Measurements from ENCODE around the gene RRM2.
"Not testable (repeated sequence)": the region's sequence is repeated elsewhere in the genome, so short reads cannot be mapped to it uniquely, and the experiment has no call there.

The RRM2 gene

DNA sequence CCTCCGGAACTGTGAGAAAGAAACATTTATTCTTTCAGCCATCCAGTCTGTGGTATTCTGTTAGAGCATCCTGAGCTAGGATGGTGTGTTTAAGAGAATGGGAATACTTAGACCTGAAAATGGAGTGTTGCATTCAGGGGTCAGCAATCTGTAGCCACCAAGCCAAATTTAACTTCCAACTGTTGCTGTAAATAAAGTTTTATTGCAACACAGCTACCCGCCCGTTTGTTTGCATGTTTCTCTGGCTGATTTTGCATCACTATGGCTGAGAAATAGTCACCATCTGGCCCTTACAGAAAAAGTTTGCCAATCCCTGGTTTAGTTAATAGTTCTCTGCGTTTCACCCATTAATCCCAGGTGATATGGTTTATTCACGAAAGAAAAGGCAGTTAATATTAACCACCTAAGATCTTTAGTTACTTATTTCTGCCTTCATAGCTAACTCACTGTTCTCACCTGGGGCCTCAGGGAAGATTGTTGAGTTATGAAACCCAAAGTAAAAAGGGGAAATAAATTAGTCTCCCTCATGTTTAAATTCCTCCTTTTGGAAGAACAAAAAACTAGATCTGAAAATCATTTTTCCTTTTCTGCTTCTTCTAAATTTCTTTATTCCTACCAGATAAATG, 32.9 kb upstream of the RRM2 start:
- CTCF ChIA-PET, result no interaction called here
- no peak for TF ChIP-seq HDGF (IDR thresholded peaks at IDR 0.05; ENCODE audit: borderline replicate concordance)
- no peak for TF ChIP-seq PKNOX1 (IDR thresholded peaks at IDR 0.05)
- TF ChIP-seq L3MBTL2 (conservative IDR thresholded peaks at IDR 0.05), result no peak
- TF ChIP-seq ELF4 (IDR thresholded peaks at IDR 0.05), result no peak
- no peak for TF ChIP-seq ARNT (IDR thresholded peaks at IDR 0.05)
- TF ChIP-seq CTBP1 (IDR thresholded peaks at IDR 0.05; ENCODE audit: borderline replicate concordance), result no peak
- no peak for TF ChIP-seq FOXA1 (IDR thresholded peaks at IDR 0.05)
- POLR2A ChIA-PET, result no interaction called here
- DNase-seq (ENCODE audit: extremely low spot score), result no peak

GRCh38 chr2:10091182-10091888, 31.2 kb upstream of the RRM2 start:
- TF ChIP-seq FOXM1 (IDR thresholded peaks at IDR 0.05; ENCODE audit: borderline replicate concordance), result no peak
- TF ChIP-seq ELF4 (IDR thresholded peaks at IDR 0.05), result no peak
- TF ChIP-seq FOXK2 (IDR thresholded peaks at IDR 0.05), result no peak
- TF ChIP-seq SP1 (IDR thresholded peaks at IDR 0.05), result no peak
- TF ChIP-seq BHLHE40 (IDR thresholded peaks at IDR 0.05; ENCODE audit: borderline replicate concordance), result no peak
- TF ChIP-seq HDGF (IDR thresholded peaks at IDR 0.05; ENCODE audit: borderline replicate concordance), result no peak
- TF ChIP-seq PKNOX1 (IDR thresholded peaks at IDR 0.05), result no peak
- TF ChIP-seq ZNF384 (IDR thresholded peaks at IDR 0.05), result no peak
- TF ChIP-seq L3MBTL2 (conservative IDR thresholded peaks at IDR 0.05), result no peak
- TF ChIP-seq TARDBP (IDR thresholded peaks at IDR 0.05), result no peak
- no peak for TF ChIP-seq LEF1 (IDR thresholded peaks at IDR 0.05; ENCODE audit: borderline replicate concordance)
- TF ChIP-seq SUZ12 (IDR thresholded peaks at IDR 0.05), result no peak
- no peak for TF ChIP-seq FOXA1 (IDR thresholded peaks at IDR 0.05)
- no peak for TF ChIP-seq CTBP1 (IDR thresholded peaks at IDR 0.05; ENCODE audit: borderline replicate concordance)
- no peak for TF ChIP-seq NFRKB (IDR thresholded peaks at IDR 0.05)
- no peak for TF ChIP-seq ARNT (IDR thresholded peaks at IDR 0.05)
- DNase-seq (ENCODE audit: extremely low spot score), result no peak

DNA sequence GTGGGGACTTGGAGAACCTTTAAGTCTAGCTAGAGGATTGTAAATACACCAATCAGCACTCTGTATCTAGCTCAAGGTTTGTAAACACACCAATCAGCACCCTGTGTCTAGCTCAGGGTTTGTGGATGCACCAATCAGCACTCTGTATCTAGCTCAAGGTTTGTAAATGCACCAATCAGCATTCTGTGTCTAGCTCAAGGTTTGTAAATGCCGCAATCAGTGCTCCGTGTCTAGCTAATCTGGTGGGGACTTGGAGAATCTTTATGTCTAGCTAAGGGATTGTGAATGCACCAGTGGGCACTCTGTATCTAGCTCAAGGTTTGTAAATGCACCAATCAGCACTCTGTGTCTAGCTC, 30.7 kb upstream of the RRM2 start:
- DNase-seq (ENCODE audit: extremely low spot score); CTCF ChIA-PET; POLR2A ChIA-PET: not testable (repeated sequence)

More at GRCh38 chr2:10091182-10091888, 31.2 kb upstream of the RRM2 start:
- ChIA-PET POLR2A (no interaction called here), CTCF (no interaction called here)

- ChIA-PET CTCF (interaction anchor here (1.2 kb wide), 1 partner anchor 22 kb away, joined by 7 read pairs; no protein-coding TSS in a partner anchor), POLR2A (interaction anchor here (1.2 kb wide), 1 partner anchor 9 kb away, joined by 3 read pairs; no protein-coding TSS in a partner anchor)
- DNase-seq (ENCODE audit: extremely low spot score), result no peak
- TF ChIP-seq FOXM1 (IDR thresholded peaks at IDR 0.05; ENCODE audit: borderline replicate concordance) (no peak), CTBP1 (IDR thresholded peaks at IDR 0.05; ENCODE audit: borderline replicate concordance) (no peak)
Observed at GRCh38 chr2:10094271-10094814, 28.2 kb upstream of the RRM2 start.

DNA sequence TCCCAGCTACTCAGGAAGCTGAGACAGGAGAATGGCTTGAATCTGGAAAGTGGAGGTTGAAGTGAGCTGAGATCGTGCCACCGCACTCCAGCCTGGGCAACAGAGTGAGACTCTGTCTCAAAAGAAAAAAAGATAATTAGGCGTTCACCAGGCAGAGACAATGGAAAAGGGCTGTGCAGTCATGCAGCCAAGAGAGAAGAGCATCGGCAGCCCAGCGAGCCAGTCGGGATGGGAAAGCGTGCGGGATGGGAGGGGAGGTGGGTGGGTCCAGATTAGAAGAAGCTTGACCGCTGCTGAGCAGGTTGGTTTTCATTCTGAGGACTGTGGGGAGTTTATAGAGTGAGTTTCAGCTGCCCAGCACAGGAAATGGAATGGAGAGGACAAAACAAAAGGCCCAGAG, 27.4 kb upstream of the RRM2 start:
- TF ChIP-seq ZNF384 (IDR thresholded peaks at IDR 0.05), result no peak
- TF ChIP-seq CTBP1 (IDR thresholded peaks at IDR 0.05; ENCODE audit: borderline replicate concordance), result no peak
- no peak for TF ChIP-seq FOXM1 (IDR thresholded peaks at IDR 0.05; ENCODE audit: borderline replicate concordance)
- TF ChIP-seq TARDBP (IDR thresholded peaks at IDR 0.05), result no peak
- no peak for TF ChIP-seq PKNOX1 (IDR thresholded peaks at IDR 0.05)
- no peak for TF ChIP-seq SP1 (IDR thresholded peaks at IDR 0.05)
- TF ChIP-seq NFRKB (IDR thresholded peaks at IDR 0.05), result no peak
- TF ChIP-seq L3MBTL2 (conservative IDR thresholded peaks at IDR 0.05), result no peak
- no peak for TF ChIP-seq ARNT (IDR thresholded peaks at IDR 0.05)
- no peak for TF ChIP-seq FOXA1 (IDR thresholded peaks at IDR 0.05)
- TF ChIP-seq FOXK2 (IDR thresholded peaks at IDR 0.05), result no peak
- no peak for TF ChIP-seq ELF4 (IDR thresholded peaks at IDR 0.05)
- TF ChIP-seq LEF1 (IDR thresholded peaks at IDR 0.05; ENCODE audit: borderline replicate concordance), result no peak
- no peak for TF ChIP-seq HDGF (IDR thresholded peaks at IDR 0.05; ENCODE audit: borderline replicate concordance)
- no peak for TF ChIP-seq SUZ12 (IDR thresholded peaks at IDR 0.05)
- no peak for TF ChIP-seq BHLHE40 (IDR thresholded peaks at IDR 0.05; ENCODE audit: borderline replicate concordance)
- CTCF ChIA-PET, result no interaction called here
- POLR2A ChIA-PET, result interaction anchor here (1.2 kb wide), 1 partner anchor 10 kb away, joined by 3 read pairs; no protein-coding TSS in a partner anchor
- DNase-seq (ENCODE audit: extremely low spot score), result no peak

DNA sequence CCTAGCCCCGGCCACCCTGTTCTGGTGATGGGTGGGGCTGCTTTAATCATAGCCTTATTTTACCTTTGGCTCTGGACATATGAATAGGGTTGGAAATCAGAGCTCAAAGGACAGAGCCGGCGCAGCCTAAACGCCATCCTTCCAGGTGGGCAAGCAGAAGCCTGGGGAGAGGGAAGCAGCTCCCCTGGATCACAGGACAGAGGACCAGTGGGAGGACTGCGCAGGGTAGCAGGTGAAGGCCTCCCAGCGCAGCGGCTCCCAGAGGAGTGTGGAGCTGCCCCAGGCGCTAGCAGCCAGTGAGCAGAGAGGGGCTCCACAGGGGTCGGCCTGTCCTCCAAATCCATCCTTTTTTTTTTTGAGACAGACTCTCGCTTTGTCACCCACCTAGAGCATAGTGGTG, 25.9 kb upstream of the RRM2 start:
- TF ChIP-seq SUZ12 (IDR thresholded peaks at IDR 0.05) (no peak), L3MBTL2 (conservative IDR thresholded peaks at IDR 0.05) (no peak), TARDBP (IDR thresholded peaks at IDR 0.05) (no peak), BHLHE40 (IDR thresholded peaks at IDR 0.05; ENCODE audit: borderline replicate concordance) (no peak), FOXA1 (IDR thresholded peaks at IDR 0.05) (no peak), HDGF (IDR thresholded peaks at IDR 0.05; ENCODE audit: borderline replicate concordance) (no peak), CTBP1 (IDR thresholded peaks at IDR 0.05; ENCODE audit: borderline replicate concordance) (no peak), NFRKB (IDR thresholded peaks at IDR 0.05) (no peak)
- DNase-seq (ENCODE audit: extremely low spot score), result no peak
- ChIA-PET CTCF (interaction anchor here (0.5 to 3.6 kb wide), 15 partner anchors 9 to 312 kb away, joined by 3 to 46 read pairs (median 5); partner anchors contain the start of gene CYS1), POLR2A (interaction anchor here (0.8 to 1.2 kb wide), 2 partner anchors 10 to 24 kb away, joined by 3 read pairs; no protein-coding TSS in a partner anchor)

All from HEK293T (cell line).